GM23248 (cell line): ENCODE measurements around the gene MKRN3. TPM values are rescaled to one million over a fixed set of nuclear protein-coding genes. Genes with fewer than 3 reads are reported as not detected.

Experiments used
- DNase-seq: peaks from one replicate; pipeline ENCODE4 v3.0.0-alpha.2; 2015
- H2AFZ ChIP-seq: fragments of 200-600 bp; sonication (generic); 2 replicates; pipeline ENCODE4 v1.6.1; 2016; ENCODE audit warnings: antibody characterized with exemption
- H3F3A ChIP-seq: fragments of 200-600 bp; sonication (generic); 2 replicates; pipeline ENCODE4 v1.6.1; 2016; ENCODE audit warnings: mild to moderate bottlenecking, antibody characterized with exemption, mixed run types; ENCODE audit not compliant: insufficient read depth
- H3K27ac ChIP-seq: fragments of 200-600 bp; sonication (generic); 2 replicates; pipeline ENCODE4 v1.5.1; 2016; ENCODE audit warnings: mild to moderate bottlenecking
- H3K27me3 ChIP-seq: fragments of 200-600 bp; sonication (generic); replicated peaks from 2 replicates; pipeline ENCODE4 v1.6.1; 2016; ENCODE audit warnings: mild to moderate bottlenecking; ENCODE audit not compliant: insufficient read depth
- H3K36me3 ChIP-seq: fragments of 200-600 bp; sonication (generic); 2 replicates; pipeline ENCODE4 v1.6.1; 2016; ENCODE audit warnings: low read depth, mild to moderate bottlenecking
- H3K4me1 ChIP-seq: fragments of 200-600 bp; sonication (generic); 2 replicates; pipeline ENCODE4 v1.6.1; 2016; ENCODE audit warnings: mild to moderate bottlenecking; ENCODE audit not compliant: insufficient read depth
- H3K4me2 ChIP-seq: fragments of 200-600 bp; sonication (generic); one replicate; pipeline ENCODE4 v1.6.1; 2016; ENCODE audit warnings: mild to moderate bottlenecking; ENCODE audit not compliant: unreplicated experiment
- H3K4me3 ChIP-seq: fragments of 200-600 bp; sonication (generic); 2 replicates; pipeline ENCODE4 v1.5.1; 2016; ENCODE audit warnings: mild to moderate bottlenecking
- H3K79me2 ChIP-seq: fragments of 200-600 bp; sonication (generic); 2 replicates; pipeline ENCODE4 v1.6.1; 2016; ENCODE audit warnings: mild to moderate bottlenecking; ENCODE audit not compliant: insufficient read depth
- H3K9ac ChIP-seq: fragments of 200-600 bp; sonication (generic); 2 replicates; pipeline ENCODE4 v1.6.1; 2016; ENCODE audit warnings: mild to moderate bottlenecking
- H3K9me2 ChIP-seq: fragments of 200-600 bp; sonication (generic); 2 replicates; pipeline ENCODE4 v1.6.1; 2016; ENCODE audit warnings: mixed run types, mild to moderate bottlenecking, moderate library complexity; ENCODE audit not compliant: insufficient read depth
- H3K9me3 ChIP-seq: fragments of 200-600 bp; sonication (generic); one replicate; pipeline ENCODE4 v1.6.1; 2017; ENCODE audit warnings: low read depth
- H4K20me1 ChIP-seq: fragments of 200-600 bp; sonication (generic); 2 replicates; pipeline ENCODE4 v1.6.0; 2016; ENCODE audit not compliant: insufficient read depth
- EZH2 ChIP-seq: fragments of 200-600 bp; sonication (generic); IDR thresholded peaks from 2 replicates; pipeline ENCODE4 v1.6.1; 2018; ENCODE audit warnings: antibody characterized with exemption, mild to moderate bottlenecking; ENCODE audit not compliant: insufficient read depth, poor library complexity, severe bottlenecking
- EZH2phosphoT487 ChIP-seq: fragments of 200-600 bp; sonication (generic); IDR thresholded peaks from 2 replicates; pipeline ENCODE4 v1.6.1; 2018; ENCODE audit warnings: antibody characterized with exemption, moderate library complexity, mild to moderate bottlenecking, low read depth; ENCODE audit not compliant: insufficient read depth
- WGBS, 2 experiments: methylation state at CpG; one replicate each; pipeline ENCODE4 v1.1.6; 2015 to 2017; ENCODE audit warnings: low lambda C conversion rate in 2 of 2, low coverage in 1 of 2; ENCODE audit errors: missing lambda C conversion rate in 2 of 2; 5-methylcytosine and 5-hydroxymethylcytosine counted together
- in situ Hi-C: fragments of 300-500 bp; cut with MboI; formaldehyde crosslinking; loops from 2 replicates; pipeline ENCODE4 v1.15.0; 2020
- polyA plus RNA-seq: library from polyadenylated mRNA; unstranded; fragments of >200 nt; fragmentation: Nextera tagmentation; extraction: Ambion mirVana; gene quantifications from 2 replicates; pipeline ENCODE4 v1.2.1, GENCODE V29; 2016
- total RNA-seq: library from RNA; depleted of rRNA; stranded (reverse); fragments of >200 nt; shearing (Covaris generic); gene quantifications from 2 replicates; pipeline ENCODE4 v1.2.3, GENCODE V29; 2014

MKRN3 gene
- total and polyA plus RNA-seq, 2 experiments from 2014 or later, result 0.68 to 0.76 TPM

GRCh38 chr15:23566651-23567050 lies 1.2 kb downstream of the MKRN3 start:
- TF ChIP-seq EZH2, result no peak
- TF ChIP-seq EZH2phosphoT487, result no peak
- Histone ChIP-seq H3K36me3 (no peaks in the 10 kb centered on the region), H3K9me3 (peaks cover 3% of the 10 kb centered on the region), H3K79me2 (no peaks in the 10 kb centered on the region), H3K9ac (no peak overlapping the region), H3K27me3 (no peaks in the 10 kb centered on the region), H3F3A (no peaks in the 10 kb centered on the region), H2AFZ (no peak overlapping the region), H3K27ac (no peak overlapping the region), H4K20me1 (no peaks in the 10 kb centered on the region), H3K4me1 (no peaks in the 10 kb centered on the region), H3K9me2 (no peaks in the 10 kb centered on the region), H3K4me3 (peak overlapping the region; percentile 52; the same call in 1 of the 2 replicates), H3K4me2 (no peak overlapping the region)
- in situ Hi-C loops, result no loop called here
- no peak for DNase-seq
- 66 to 68% methylated on average over 8 of the region's 8 CpGs for WGBS, 2 experiments

- H3K4me3 ChIP-seq, result no peak overlapping the region
- no peak overlapping the region for H3K27ac ChIP-seq
- no peaks in the 10 kb centered on the region for H3K36me3 ChIP-seq
- H3K4me1 ChIP-seq, result no peaks in the 10 kb centered on the region
- no peaks in the 10 kb centered on the region for H3F3A ChIP-seq
- no peaks in the 10 kb centered on the region for H4K20me1 ChIP-seq
- WGBS, 2 experiments, result 33 to 38% methylated on average over 1 of the region's 1 CpG
- peaks cover 3% of the 10 kb centered on the region for H3K9me3 ChIP-seq
- in situ Hi-C loops, result no loop called here
- DNase-seq, result no peak
- H3K9ac ChIP-seq, result no peak overlapping the region
- H3K9me2 ChIP-seq, result no peaks in the 10 kb centered on the region
- no peak overlapping the region for H3K4me2 ChIP-seq
- no peaks in the 10 kb centered on the region for H3K79me2 ChIP-seq
- no peak overlapping the region for H2AFZ ChIP-seq
- TF ChIP-seq EZH2 (no peak), EZH2phosphoT487 (no peak)
- no peaks in the 10 kb centered on the region for H3K27me3 ChIP-seq
These were observed 2.4 kb downstream of the MKRN3 start for GRCh38 chr15:23567921-23568320.

- in situ Hi-C loops, result no loop called here
- Histone ChIP-seq H3K27me3 (no peaks in the 10 kb centered on the region), H3K9me3 (no peaks in the 10 kb centered on the region), H3K4me2 (no peak overlapping the region), H3K4me1 (no peaks in the 10 kb centered on the region), H3K27ac (no peak overlapping the region), H3K4me3 (no peak overlapping the region), H2AFZ (no peak overlapping the region), H3F3A (no peaks in the 10 kb centered on the region), H3K9ac (no peak overlapping the region), H3K79me2 (no peaks in the 10 kb centered on the region), H3K36me3 (no peaks in the 10 kb centered on the region), H3K9me2 (no peaks in the 10 kb centered on the region), H4K20me1 (no peaks in the 10 kb centered on the region)
- no peak for DNase-seq
- TF ChIP-seq EZH2, result no peak
- no peak for TF ChIP-seq EZH2phosphoT487
- WGBS, 2 experiments, result 21 to 26% methylated on average over 5 of the region's 5 CpGs
These were observed 3.9 kb downstream of the MKRN3 start for GRCh38 chr15:23569151-23569925.

- in situ Hi-C loops, result no loop called here
- H3K9me2 ChIP-seq, result no peaks in the 10 kb centered on the region
- H3F3A ChIP-seq, result no peaks in the 10 kb centered on the region
These were observed 5.0 kb downstream of the MKRN3 start for GRCh38 chr15:23570486-23570885.

More at GRCh38 chr15:23570486-23570885, 5.0 kb downstream of the MKRN3 start:
- Histone ChIP-seq H3K4me2 (no peak overlapping the region), H2AFZ (no peak overlapping the region), H3K36me3 (no peaks in the 10 kb centered on the region), H3K9me3 (no peaks in the 10 kb centered on the region), H3K4me1 (no peaks in the 10 kb centered on the region), H3K9ac (no peak overlapping the region), H3K79me2 (no peaks in the 10 kb centered on the region), H3K27me3 (no peaks in the 10 kb centered on the region), H3K27ac (no peak overlapping the region), H3K4me3 (no peak overlapping the region), H4K20me1 (no peaks in the 10 kb centered on the region)
- TF ChIP-seq EZH2phosphoT487 (no peak), EZH2 (no peak)
- no peak for DNase-seq
- 1 to 8% methylated on average over 3 of the region's 3 CpGs for WGBS, 2 experiments
